Renal cortex interstitium (tissue), 11 donors: ENCODE data around the gene CSTPP1. TPM values are rescaled to one million over a fixed set of nuclear protein-coding genes. Genes with fewer than 3 reads are reported as not detected.

Source experiments
- DNase-seq, 11 donors: peaks; one replicate each; pipeline ENCODE4 v3.0.0-alpha.2; 2013; ENCODE audit warnings: low read depth in 9 of 11, low spot score in 4 of 11; ENCODE audit errors: extremely low read depth in 1 of 11
- polyA plus RNA-seq, 3 donors: library from polyadenylated mRNA; unstranded; fragments of 120-200 nt; gene quantifications; one replicate each; pipeline ENCODE4 v1.2.1, GENCODE V29; 2013; ENCODE audit not compliant: insufficient read length in 3 of 3

CSTPP1 gene
- polyA plus RNA-seq, 3 donors: 52.7 to 58.9 (median 53.7) TPM

GRCh38 chr11:47003180-47003877, 66.8 kb downstream of the CSTPP1 start:
- no peak for DNase-seq

DNA sequence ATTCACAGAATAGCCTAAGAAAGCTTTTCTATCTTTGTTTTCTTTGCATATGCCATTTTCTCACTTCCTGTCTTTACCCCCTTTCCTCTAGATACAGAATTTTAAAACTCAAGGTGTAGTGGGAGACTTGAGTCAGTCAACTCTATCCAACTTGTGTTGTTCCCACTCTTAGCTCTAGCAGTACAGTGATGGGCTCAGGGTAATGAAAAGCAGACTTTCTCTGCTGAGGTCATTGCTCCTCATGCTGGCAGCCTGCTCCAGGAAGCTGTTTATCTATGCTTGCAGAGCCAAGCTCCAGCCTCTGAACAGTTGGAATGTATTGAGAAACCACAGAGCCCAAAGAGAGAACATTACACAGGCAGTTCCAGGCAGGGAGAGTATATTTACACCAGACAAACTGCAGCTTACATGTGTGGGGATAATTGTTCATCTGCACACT, 68.1 kb downstream of the CSTPP1 start:
- DNase-seq: peak in 3 of 11 donors; percentile 16 to 42 (median 41)

GRCh38 chr11:47005441-47005840, 68.9 kb downstream of the CSTPP1 start:
- no peak for DNase-seq

DNA sequence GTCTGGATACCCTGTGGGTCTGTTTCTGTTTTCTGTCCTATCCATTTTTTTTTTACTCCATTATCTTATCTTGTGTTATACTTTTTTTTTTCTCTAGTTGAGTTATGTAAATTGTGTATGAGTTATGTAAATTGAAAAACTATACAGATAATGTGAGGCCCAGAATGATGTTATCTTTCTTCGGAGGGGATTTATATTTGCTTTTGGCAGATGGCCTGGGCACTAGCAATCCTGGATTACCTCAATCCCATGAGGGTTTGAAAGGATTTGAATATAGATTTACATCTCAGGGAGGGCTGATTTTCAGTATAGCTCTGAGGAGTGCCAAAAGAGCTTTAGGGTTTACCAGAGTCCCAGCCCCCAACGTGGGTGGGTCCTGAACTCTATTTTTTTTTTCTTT, 71.0 kb downstream of the CSTPP1 start:
- DNase-seq: no peak

DNA sequence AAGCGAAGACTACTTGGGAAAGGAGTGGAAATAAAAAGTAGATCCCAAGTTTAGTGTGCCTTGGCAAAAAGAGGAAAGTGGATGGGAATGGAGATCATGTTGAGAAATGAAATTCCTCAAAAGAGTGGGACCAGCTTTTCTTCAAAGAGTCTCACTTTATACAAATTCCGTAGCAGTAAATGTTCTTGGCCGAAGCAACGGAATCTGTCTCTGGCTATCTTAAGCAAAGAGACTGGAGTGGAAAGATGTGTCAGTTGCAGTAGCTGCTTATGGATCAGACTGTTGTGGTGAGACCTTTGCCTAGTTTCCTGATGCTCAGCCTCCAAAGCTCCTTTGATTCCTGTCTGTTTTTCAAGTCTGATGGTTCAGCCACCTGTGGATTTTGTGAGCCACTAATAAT, 73.6 kb downstream of the CSTPP1 start:
- DNase-seq: no peak

- DNase-seq: no peak
Observed at GRCh38 chr11:47014097-47014496, 77.5 kb downstream of the CSTPP1 start.

- DNase-seq: no peak
Observed at GRCh38 chr11:47018637-47019036, 82.1 kb downstream of the CSTPP1 start.

DNA sequence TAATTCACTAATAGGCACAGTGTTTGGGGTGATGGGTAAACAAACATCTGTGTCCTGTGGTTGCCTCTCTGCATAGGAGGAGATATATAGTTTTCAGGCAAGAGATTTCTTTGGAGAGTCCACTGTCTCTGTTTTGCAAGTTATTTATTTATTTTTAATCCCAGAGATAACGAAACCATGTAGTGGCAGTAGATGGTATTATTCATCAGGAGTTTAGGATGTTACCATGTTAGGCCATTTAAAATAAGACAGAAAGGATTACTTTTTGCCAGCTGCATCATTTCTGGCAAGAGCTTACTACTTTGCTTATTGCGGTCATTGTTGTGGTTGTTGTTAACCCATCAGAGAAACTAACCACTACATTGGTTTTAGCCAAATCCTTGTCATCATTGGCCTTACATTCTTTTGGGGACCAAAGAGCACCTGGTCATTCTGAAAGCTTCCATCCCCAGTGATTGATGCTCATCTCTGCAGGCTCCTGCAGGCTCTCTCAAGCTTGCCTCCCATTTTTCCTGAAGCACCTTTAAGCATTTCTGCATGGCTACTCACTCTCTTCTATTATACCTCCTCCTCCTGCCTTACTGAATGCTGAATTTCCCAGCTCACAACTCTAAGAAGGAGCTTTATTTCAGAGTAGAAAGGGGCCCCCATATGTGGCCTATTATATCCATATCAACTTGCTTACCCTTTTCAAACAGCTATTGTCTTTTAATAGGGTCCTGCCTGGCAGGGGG, 84.4 kb downstream of the CSTPP1 start:
- DNase-seq: no peak

DNA sequence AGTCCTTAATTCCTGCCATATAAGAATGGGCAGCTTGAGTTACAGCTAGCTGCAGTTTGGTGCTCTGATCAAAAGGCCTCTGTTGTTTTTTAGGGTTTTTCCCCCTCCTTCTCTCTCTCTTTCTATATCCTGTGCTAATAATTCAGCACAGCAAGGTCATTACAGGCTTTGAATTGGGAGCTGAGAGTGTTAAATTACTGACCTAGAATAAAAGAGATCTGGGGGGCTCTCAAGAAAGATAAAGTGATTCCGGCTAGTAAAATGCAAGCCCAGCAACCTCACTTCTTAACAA, 84.9 kb downstream of the CSTPP1 start:
- no peak for DNase-seq

DNA sequence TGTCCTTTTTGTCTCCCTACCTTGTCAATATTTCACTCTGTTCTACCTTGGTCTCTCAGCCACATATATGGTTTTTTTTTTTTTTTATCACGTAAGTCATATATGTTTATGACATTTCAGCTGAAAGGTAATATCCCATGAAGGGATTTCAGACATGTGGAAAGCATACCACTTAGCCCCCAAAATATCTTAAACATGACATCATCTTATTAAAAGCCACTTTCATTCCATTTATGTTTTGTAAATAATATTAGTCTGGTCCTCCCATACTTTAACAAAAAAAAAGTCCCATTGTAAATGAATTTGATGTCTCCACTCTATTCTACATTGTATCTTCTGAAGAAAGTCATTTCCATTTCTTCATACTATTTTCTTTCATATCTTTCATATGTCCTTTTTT, 85.4 kb downstream of the CSTPP1 start:
- no peak for DNase-seq

GRCh38 chr11:47028195-47029093, 91.9 kb downstream of the CSTPP1 start:
- no peak for DNase-seq

DNA sequence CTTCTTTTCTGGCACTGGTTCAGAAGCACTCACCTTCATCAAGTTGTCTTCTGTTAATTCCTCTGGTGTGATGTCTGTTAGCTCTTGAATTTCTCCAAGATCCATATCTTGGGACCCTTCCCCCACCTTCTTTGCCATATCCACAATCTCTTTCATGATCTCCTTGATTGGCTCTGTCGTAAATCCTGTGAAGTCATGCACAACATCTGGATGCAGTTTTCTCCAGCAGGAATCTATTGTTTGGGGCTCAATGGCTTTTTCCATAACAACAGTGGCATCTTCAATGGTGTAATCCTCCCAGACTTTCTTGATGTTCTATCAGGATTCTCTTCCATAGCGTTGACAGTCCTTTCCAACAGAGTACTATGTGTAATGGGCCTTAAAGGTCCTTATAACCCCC, 96.9 kb downstream of the CSTPP1 start:
- DNase-seq: no peak

GRCh38 chr11:47034091-47034490, 97.5 kb downstream of the CSTPP1 start:
- no peak for DNase-seq

- DNase-seq: no peak
Observed at GRCh38 chr11:47035108-47035507, 98.5 kb downstream of the CSTPP1 start.

DNA sequence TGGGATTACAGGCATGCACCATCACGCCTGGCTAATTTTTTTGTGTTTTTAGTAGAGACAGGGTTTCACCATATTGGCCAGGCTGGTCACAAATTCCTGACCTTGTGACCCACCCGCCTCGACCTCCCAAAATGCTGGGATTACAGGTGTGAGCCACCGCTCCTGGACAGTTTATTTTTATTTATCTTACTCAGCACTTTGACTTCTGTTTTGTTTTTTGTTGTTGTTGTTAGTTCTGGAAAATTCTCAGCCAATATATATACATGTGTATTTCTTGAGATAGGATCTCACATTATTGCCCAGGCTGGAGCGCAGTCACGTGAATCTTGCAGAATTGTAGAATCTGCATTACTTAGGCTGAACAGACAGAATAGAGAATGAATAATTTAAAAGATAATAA, 107.6 kb downstream of the CSTPP1 start:
- no peak for DNase-seq

DNA sequence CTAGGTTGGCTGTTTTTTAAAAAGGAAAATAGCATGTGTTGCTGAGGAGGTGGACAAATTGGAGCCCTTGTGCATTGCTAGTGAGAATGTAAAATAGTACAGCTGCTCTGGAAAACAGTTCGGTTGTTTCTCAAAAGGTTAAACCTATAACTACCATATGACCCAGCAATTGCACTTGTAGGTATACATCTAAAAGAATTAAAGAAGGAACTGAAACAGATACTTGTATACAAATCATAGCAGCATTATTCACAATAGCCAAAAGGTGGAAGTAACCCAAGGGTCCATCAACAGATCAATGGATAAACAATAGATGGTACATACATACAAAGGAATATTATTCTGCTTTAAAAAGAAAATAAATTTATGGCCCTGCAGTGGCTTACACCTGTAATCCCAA, 111.4 kb downstream of the CSTPP1 start:
- no peak for DNase-seq

GRCh38 chr11:47050284-47050683, 113.7 kb downstream of the CSTPP1 start:
- no peak for DNase-seq

DNA sequence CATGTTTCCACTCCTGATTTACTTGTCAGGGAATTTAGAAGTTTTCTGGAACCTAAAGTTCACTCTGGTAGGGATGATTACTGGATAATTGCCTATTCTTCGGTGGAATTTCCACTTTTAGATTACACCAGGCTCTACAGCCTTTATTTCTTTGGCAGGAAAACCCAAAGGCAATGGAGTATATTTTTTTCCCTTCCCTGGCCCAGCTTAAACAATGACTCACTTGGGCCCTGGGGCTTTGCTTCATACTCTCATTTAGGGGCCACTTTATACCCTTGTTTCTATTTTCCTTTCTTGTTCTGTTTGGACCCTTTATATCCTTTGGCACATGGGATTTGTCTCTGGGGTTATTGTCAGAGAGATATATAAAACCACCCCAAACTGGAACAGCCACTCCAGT, 114.7 kb downstream of the CSTPP1 start:
- DNase-seq: no peak

DNA sequence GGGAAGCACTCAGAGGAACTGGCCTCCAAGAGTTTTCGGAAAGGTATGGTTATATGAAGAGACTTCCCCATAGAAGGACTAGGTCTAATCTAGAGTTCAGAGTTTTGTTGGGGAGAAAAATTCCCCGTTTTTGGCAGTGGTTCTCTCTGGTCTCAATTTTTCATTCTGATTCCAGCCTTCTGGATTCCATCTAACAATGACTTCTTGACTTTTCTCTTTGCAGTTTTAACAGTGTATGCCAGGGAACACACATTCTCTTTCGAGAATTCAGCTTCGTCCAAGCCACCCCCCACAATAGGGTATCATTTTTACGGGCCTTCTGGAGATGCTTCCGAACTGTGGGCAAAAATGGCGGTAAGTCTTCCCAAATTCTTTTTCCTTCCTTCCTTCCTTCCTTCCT, 115.6 kb downstream of the CSTPP1 start:
- no peak for DNase-seq

DNA sequence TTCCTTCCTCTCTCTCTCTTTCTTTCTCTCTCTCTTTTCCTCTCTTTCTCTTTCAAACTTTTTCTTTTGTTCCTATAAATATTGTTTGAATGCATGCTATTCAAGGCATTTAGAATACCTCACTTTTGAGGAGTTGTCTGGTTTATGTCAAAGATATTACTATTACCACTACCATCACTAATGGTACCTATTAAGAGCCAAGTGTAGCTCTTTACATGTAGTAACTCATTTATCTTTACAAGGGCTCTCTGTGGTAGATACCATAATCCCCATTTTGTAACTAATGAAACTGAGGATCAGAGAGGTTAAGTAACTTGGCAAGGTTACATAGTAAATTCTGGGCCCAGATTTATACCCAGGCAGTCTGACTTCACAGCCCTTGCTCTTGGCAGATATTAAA, 116.0 kb downstream of the CSTPP1 start:
- DNase-seq: no peak
